ENCODE results near the gene MDP1. TPM values are rescaled to one million over a fixed set of nuclear protein-coding genes. Genes with fewer than 3 reads are reported as not detected.

MDP1 gene
- total RNA-seq, 2 experiments from 2014 or later: 14.2 to 15.8 TPM

GRCh38 chr14:24236689-24237462, 21.0 kb upstream of the MDP1 start:
- no peak for DNase-seq
- intact Hi-C loops (cut with micrococcal nuclease): no loop called here
- Mint-ChIP-seq H3K4me3 (no peak overlapping the region), H3K27ac (no peak overlapping the region), H3K36me3 (peaks cover 58% of the 10 kb centered on the region), H3K9me3 (no peaks in the 10 kb centered on the region), H3K27me3 (no peaks in the 10 kb centered on the region), H3K4me1 (ENCODE audit: low read depth) (peaks cover 69% of the 10 kb centered on the region)
- CTCF ChIA-PET: interaction anchor here (0.7 to 8.0 kb wide), 4 partner anchors 34 to 71 kb away, joined by 3 to 37 read pairs (median 12); partner anchors contain the start of gene CIDEB
- POLR2A ChIA-PET: interaction anchor here (1.0 to 1.8 kb wide), 3 partner anchors 21 to 72 kb away, joined by 3 to 5 read pairs (median 4); partner anchors contain the start of genes CIDEB and MDP1

GRCh38 chr14:24235804-24236688, 20.2 kb upstream of the MDP1 start:
- DNase-seq: peak; percentile 4
- peaks cover 73% of the 10 kb centered on the region for H3K4me1 Mint-ChIP-seq (ENCODE audit: low read depth)
- H3K27me3 Mint-ChIP-seq: no peaks in the 10 kb centered on the region
- peaks cover 61% of the 10 kb centered on the region for H3K36me3 Mint-ChIP-seq
- peak overlapping the region; percentile 59 for H3K27ac Mint-ChIP-seq
- CTCF ChIA-PET: interaction anchor here (0.6 to 8.0 kb wide), 9 partner anchors 11 to 813 kb away, joined by 3 to 37 read pairs (median 5); partner anchors contain the start of genes CIDEB, LTB4R2 and MDP1
- no peaks in the 10 kb centered on the region for H3K9me3 Mint-ChIP-seq
- POLR2A ChIA-PET: interaction anchor here (1.0 to 1.2 kb wide), 3 partner anchors 11 to 72 kb away, joined by 3 to 5 read pairs (median 4); partner anchors contain the start of gene CHMP4A
- intact Hi-C loops (cut with micrococcal nuclease): no loop called here
- no peak overlapping the region for H3K4me3 Mint-ChIP-seq

- Mint-ChIP-seq H3K36me3 (peaks cover 45% of the 10 kb centered on the region), H3K4me3 (peak overlapping the region; percentile 32), H3K4me1 (ENCODE audit: low read depth) (peaks cover 66% of the 10 kb centered on the region), H3K27me3 (no peaks in the 10 kb centered on the region), H3K9me3 (no peaks in the 10 kb centered on the region), H3K27ac (peak overlapping the region; percentile 46)
- intact Hi-C loops (cut with micrococcal nuclease): no loop called here
- CTCF ChIA-PET: interaction anchor here (0.6 to 8.0 kb wide), 11 partner anchors 8 to 202 kb away, joined by 3 to 37 read pairs (median 3); partner anchors contain the start of genes CIDEB, DCAF11, LTB4R2 and NRL
- POLR2A ChIA-PET: interaction anchor here (0.6 to 2.3 kb wide), 7 partner anchors 8 to 74 kb away, joined by 3 to 17 read pairs (median 4); partner anchors contain the start of genes CHMP4A, IRF9 and TINF2
- DNase-seq: no peak
These were observed 18.5 kb upstream of the MDP1 start for GRCh38 chr14:24234095-24235005.

- DNase-seq: peak; percentile 61
- Mint-ChIP-seq H3K27me3 (no peaks in the 10 kb centered on the region), H3K9me3 (no peaks in the 10 kb centered on the region), H3K27ac (peak overlapping the region; percentile 90), H3K36me3 (peaks cover 39% of the 10 kb centered on the region), H3K4me1 (ENCODE audit: low read depth) (peaks cover 61% of the 10 kb centered on the region), H3K4me3 (peak overlapping the region; percentile 93)
- CTCF ChIA-PET: interaction anchor here (0.8 to 8.0 kb wide), 4 partner anchors 9 to 100 kb away, joined by 3 to 37 read pairs (median 12); partner anchors contain the start of genes CIDEB and TINF2
- POLR2A ChIA-PET: interaction anchor here (0.6 to 2.3 kb wide), 4 partner anchors 9 to 72 kb away, joined by 3 to 17 read pairs (median 4); partner anchors contain the start of genes IRF9 and TINF2
- intact Hi-C loops (cut with micrococcal nuclease): loop anchor here (2.0 kb wide), 4 partner anchors 45 to 209 kb away; partner anchors contain the start of genes CARMIL3, IPO4, PSME2 and RNF31
These were observed 17.6 kb upstream of the MDP1 start for GRCh38 chr14:24233538-24233866.

- Mint-ChIP-seq H3K4me3 (peak within 1 kb of the TSS; percentile 93), H3K36me3 (peaks cover 35% of the 10 kb centered on the region), H3K9me3 (no peaks in the 10 kb centered on the region), H3K27me3 (no peaks in the 10 kb centered on the region), H3K4me1 (ENCODE audit: low read depth) (peaks cover 56% of the 10 kb centered on the region), H3K27ac (peak within 1 kb of the TSS; percentile 90)
- peak; percentile 43 for DNase-seq
- intact Hi-C loops (cut with micrococcal nuclease): loop anchor here (1.0 to 2.0 kb wide), 9 partner anchors 9 to 210 kb away; partner anchors contain the start of genes CARMIL3, CHMP4A, IPO4 and IRF9
- ChIA-PET CTCF (interaction anchor here (0.8 to 8.0 kb wide), 4 partner anchors 10 to 101 kb away, joined by 3 to 37 read pairs (median 12); partner anchors contain the start of genes CIDEB and TINF2), POLR2A (interaction anchor here (0.9 to 2.3 kb wide), 5 partner anchors 10 to 71 kb away, joined by 3 to 17 read pairs (median 4); partner anchors contain the start of genes IRF9, MDP1 and TINF2)
These were observed 17.0 kb upstream of the MDP1 start, which contains the start of gene GMPR2 for GRCh38 chr14:24232645-24233537. Gene GMPR2, plus strand, starts transcription at chr14:24232929. Its CDS starts 325 bp downstream, at chr14:24233254.

GRCh38 chr14:24232121-24232644, 16.3 kb upstream of the MDP1 start, which contains the start of gene NEDD8:
Gene NEDD8, minus strand, starts transcription at chr14:24232367. Its CDS starts 100 bp downstream, at chr14:24232267.
- ChIA-PET CTCF (interaction anchor here (1.8 to 8.0 kb wide), 3 partner anchors 10 to 75 kb away, joined by 7 to 37 read pairs (median 18); partner anchors contain the start of genes CIDEB and TINF2), POLR2A (interaction anchor here (0.9 to 2.3 kb wide), 3 partner anchors 10 to 18 kb away, joined by 3 to 17 read pairs (median 4); partner anchors contain the start of genes MDP1 and TINF2)
- peaks cover 55% of the 10 kb centered on the region for H3K4me1 Mint-ChIP-seq (ENCODE audit: low read depth)

GRCh38 chr14:24231263-24232120, 15.6 kb upstream of the MDP1 start:
- peak; percentile 51 for DNase-seq
- Mint-ChIP-seq H3K9me3 (no peaks in the 10 kb centered on the region), H3K4me1 (ENCODE audit: low read depth) (peaks cover 58% of the 10 kb centered on the region), H3K27me3 (no peaks in the 10 kb centered on the region), H3K27ac (peak overlapping the region; percentile 90), H3K36me3 (peaks cover 32% of the 10 kb centered on the region), H3K4me3 (peak overlapping the region; percentile 93)
- CTCF ChIA-PET: interaction anchor here (0.6 to 1.7 kb wide), 6 partner anchors 11 to 80 kb away, joined by 3 to 7 read pairs (median 6); partner anchors contain the start of genes LTB4R, MDP1 and TINF2
- intact Hi-C loops (cut with micrococcal nuclease): loop anchor here (1.0 to 2.0 kb wide), 9 partner anchors 11 to 211 kb away; partner anchors contain the start of genes CARMIL3, CHMP4A, IPO4 and IRF9
- POLR2A ChIA-PET: interaction anchor here (0.8 kb wide), 1 partner anchor 16 kb away, joined by 3 read pairs; the partner anchor contains the start of gene MDP1

More at GRCh38 chr14:24232121-24232644, 16.3 kb upstream of the MDP1 start, which contains the start of gene NEDD8:
- Mint-ChIP-seq H3K36me3 (peaks cover 33% of the 10 kb centered on the region), H3K27me3 (no peaks in the 10 kb centered on the region), H3K9me3 (no peaks in the 10 kb centered on the region), H3K27ac (peak within 1 kb of the TSS; percentile 90), H3K4me3 (peak within 1 kb of the TSS; percentile 93)
- intact Hi-C loops (cut with micrococcal nuclease): loop anchor here (1.0 to 2.0 kb wide), 9 partner anchors 10 to 211 kb away; partner anchors contain the start of genes CARMIL3, CHMP4A, IPO4 and IRF9
- peak; percentile 96 for DNase-seq

- H3K36me3 Mint-ChIP-seq: peaks cover 17% of the 10 kb centered on the region
- H3K27me3 Mint-ChIP-seq: no peaks in the 10 kb centered on the region
- H3K27ac Mint-ChIP-seq: no peak overlapping the region
- ChIA-PET CTCF (interaction anchor here (1.0 to 2.2 kb wide), 3 partner anchors 9 to 68 kb away, joined by 3 to 7 read pairs (median 4); partner anchors contain the start of gene MDP1), POLR2A (no interaction called here)
- DNase-seq: no peak
- H3K9me3 Mint-ChIP-seq: no peaks in the 10 kb centered on the region
- H3K4me1 Mint-ChIP-seq (ENCODE audit: low read depth): peaks cover 43% of the 10 kb centered on the region
- intact Hi-C loops (cut with micrococcal nuclease): no loop called here
- no peak overlapping the region for H3K4me3 Mint-ChIP-seq
These were observed 13.0 kb upstream of the MDP1 start for GRCh38 chr14:24228902-24229301.

Measured in activated CD4-positive, alpha-beta memory T cell treated with anti-CD3 and anti-CD28 coated beads for 36 hours (primary cell).